ENCODE results near the gene GPR25.

The GPR25 gene

GRCh38 chr1:200874694-200875093, 1.9 kb downstream of the GPR25 start:
- Histone ChIP-seq H2AFZ (ENCODE audit: low read length) (no peak overlapping the region), H3K4me3 (ENCODE audit: low read depth, low read length, poor library complexity, severe bottlenecking) (no peak overlapping the region), H3K79me2 (ENCODE audit: insufficient read depth, low read length) (no peaks in the 10 kb centered on the region), H3K9me2 (ENCODE audit: low read depth, low read length) (no peaks in the 10 kb centered on the region), H3K27ac (ENCODE audit: low read depth, low read length, poor library complexity, severe bottlenecking) (no peak overlapping the region), H3K4me1 (ENCODE audit: insufficient read depth, low read length, severe bottlenecking) (no peaks in the 10 kb centered on the region), H3K27me3 (ENCODE audit: insufficient read depth, low read length) (no peaks in the 10 kb centered on the region), H3F3A (ENCODE audit: insufficient read depth, low read length) (no peaks in the 10 kb centered on the region), H3K9ac (ENCODE audit: low read length) (no peak overlapping the region), H4K20me1 (ENCODE audit: insufficient read depth, low read length) (no peaks in the 10 kb centered on the region), H3K36me3 (ENCODE audit: insufficient read depth, low read length) (no peaks in the 10 kb centered on the region), H3K4me2 (ENCODE audit: low read length) (no peak overlapping the region), H3K9me3 (ENCODE audit: low read length) (no peaks in the 10 kb centered on the region)
- TF ChIP-seq EZH2 (IDR thresholded peaks at IDR 0.05; ENCODE audit: borderline replicate concordance, low read length) = no peak
- TF ChIP-seq CTCF (IDR thresholded peaks at IDR 0.05; ENCODE audit: low read length) = no peak

GRCh38 chr1:200875416-200875815, 2.6 kb downstream of the GPR25 start:
- TF ChIP-seq CTCF (IDR thresholded peaks at IDR 0.05; ENCODE audit: low read length) (no peak), EZH2 (IDR thresholded peaks at IDR 0.05; ENCODE audit: borderline replicate concordance, low read length) (no peak)
- Histone ChIP-seq H3F3A (ENCODE audit: insufficient read depth, low read length) (no peaks in the 10 kb centered on the region), H2AFZ (ENCODE audit: low read length) (no peak overlapping the region), H3K4me3 (ENCODE audit: low read depth, low read length, poor library complexity, severe bottlenecking) (no peak overlapping the region), H3K9ac (ENCODE audit: low read length) (no peak overlapping the region), H3K9me3 (ENCODE audit: low read length) (no peaks in the 10 kb centered on the region), H4K20me1 (ENCODE audit: insufficient read depth, low read length) (no peaks in the 10 kb centered on the region), H3K27ac (ENCODE audit: low read depth, low read length, poor library complexity, severe bottlenecking) (no peak overlapping the region), H3K9me2 (ENCODE audit: low read depth, low read length) (no peaks in the 10 kb centered on the region), H3K4me1 (ENCODE audit: insufficient read depth, low read length, severe bottlenecking) (no peaks in the 10 kb centered on the region), H3K36me3 (ENCODE audit: insufficient read depth, low read length) (no peaks in the 10 kb centered on the region), H3K4me2 (ENCODE audit: low read length) (no peak overlapping the region), H3K27me3 (ENCODE audit: insufficient read depth, low read length) (peaks cover 6% of the 10 kb centered on the region), H3K79me2 (ENCODE audit: insufficient read depth, low read length) (no peaks in the 10 kb centered on the region)

- no peaks in the 10 kb centered on the region for H3K36me3 ChIP-seq (ENCODE audit: insufficient read depth, low read length)
- no peaks in the 10 kb centered on the region for H3K9me2 ChIP-seq (ENCODE audit: low read depth, low read length)
- H3K27ac ChIP-seq (ENCODE audit: low read depth, low read length, poor library complexity, severe bottlenecking) = no peak overlapping the region
- H3K4me3 ChIP-seq (ENCODE audit: low read depth, low read length, poor library complexity, severe bottlenecking) = no peak overlapping the region
- no peak overlapping the region for H2AFZ ChIP-seq (ENCODE audit: low read length)
- TF ChIP-seq CTCF (IDR thresholded peaks at IDR 0.05; ENCODE audit: low read length) (no peak), EZH2 (IDR thresholded peaks at IDR 0.05; ENCODE audit: borderline replicate concordance, low read length) (no peak)
- no peaks in the 10 kb centered on the region for H3K79me2 ChIP-seq (ENCODE audit: insufficient read depth, low read length)
- no peaks in the 10 kb centered on the region for H4K20me1 ChIP-seq (ENCODE audit: insufficient read depth, low read length)
- no peaks in the 10 kb centered on the region for H3F3A ChIP-seq (ENCODE audit: insufficient read depth, low read length)
- peaks cover 7% of the 10 kb centered on the region for H3K27me3 ChIP-seq (ENCODE audit: insufficient read depth, low read length)
- no peak overlapping the region for H3K9ac ChIP-seq (ENCODE audit: low read length)
- H3K4me1 ChIP-seq (ENCODE audit: insufficient read depth, low read length, severe bottlenecking) = no peaks in the 10 kb centered on the region
- no peaks in the 10 kb centered on the region for H3K9me3 ChIP-seq (ENCODE audit: low read length)
- H3K4me2 ChIP-seq (ENCODE audit: low read length) = no peak overlapping the region
Measured at GRCh38 chr1:200877010-200877409, 4.2 kb downstream of the GPR25 start.

All from OCI-LY1 (cell line).